DND-41 (cell line): ENCODE data around the gene HLA-E.

Experiments
- CTCF ChIP-seq: IDR thresholded peaks from 2 replicates; pipeline ENCODE4 v1.5.1; 2012; ENCODE audit warnings: borderline replicate concordance, low read length, moderate library complexity, mild to moderate bottlenecking; ENCODE audit not compliant: poor library complexity, severe bottlenecking; ENCODE audit errors: extremely low read depth
- EZH2 ChIP-seq: IDR thresholded peaks from 3 replicates; pipeline ENCODE4 v1.6.1; 2012; ENCODE audit warnings: borderline replicate concordance, low read depth, mild to moderate bottlenecking, moderate library complexity, low read length, inconsistent platforms; ENCODE audit not compliant: severe bottlenecking

DNA sequence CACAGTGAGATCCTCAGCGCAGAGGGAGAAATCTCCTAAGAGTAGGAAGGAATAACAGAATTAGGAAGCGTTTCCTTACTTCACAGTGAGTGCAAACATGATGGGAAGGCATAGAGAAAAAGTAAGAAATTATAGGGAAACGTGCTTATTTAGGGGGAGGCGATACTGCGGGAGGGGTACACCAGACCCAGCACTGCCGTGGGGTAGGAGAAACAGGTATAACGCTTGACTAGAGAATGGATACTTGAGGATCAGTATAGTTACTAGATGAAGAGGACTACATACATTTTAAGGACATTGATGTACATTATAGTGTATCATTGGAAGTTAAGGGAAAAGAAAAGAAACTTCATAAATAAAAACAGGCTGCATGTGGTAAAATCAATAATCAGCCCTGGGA is 26.8 kb upstream of the HLA-E start:
- no peak for TF ChIP-seq EZH2
- TF ChIP-seq CTCF, result no peak
